ENCODE measurements around the gene LARGE1.

DNA sequence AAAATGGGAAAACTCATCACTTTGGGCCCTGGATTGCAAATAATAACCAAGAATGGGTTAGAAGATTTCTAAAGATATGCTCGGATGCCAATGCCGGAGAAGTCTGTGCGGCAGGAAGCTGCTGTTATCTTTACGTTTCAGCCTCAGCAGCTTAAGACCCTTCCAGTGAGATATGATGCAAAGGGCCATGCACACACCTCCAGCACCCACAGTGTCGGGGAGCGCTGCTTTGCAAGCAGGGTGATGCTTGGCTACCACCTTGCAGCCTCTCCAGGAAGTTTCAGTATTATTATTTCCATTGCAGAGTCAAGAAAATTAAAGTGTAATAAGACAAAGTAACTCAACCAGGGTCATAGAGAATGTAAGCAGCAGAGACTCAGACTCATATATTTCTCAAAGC is 37.3 kb downstream of the LARGE1 start:
- TF ChIP-seq POLR2A (IDR thresholded peaks at IDR 0.05), result no peak
- TF ChIP-seq, protein P1, sequence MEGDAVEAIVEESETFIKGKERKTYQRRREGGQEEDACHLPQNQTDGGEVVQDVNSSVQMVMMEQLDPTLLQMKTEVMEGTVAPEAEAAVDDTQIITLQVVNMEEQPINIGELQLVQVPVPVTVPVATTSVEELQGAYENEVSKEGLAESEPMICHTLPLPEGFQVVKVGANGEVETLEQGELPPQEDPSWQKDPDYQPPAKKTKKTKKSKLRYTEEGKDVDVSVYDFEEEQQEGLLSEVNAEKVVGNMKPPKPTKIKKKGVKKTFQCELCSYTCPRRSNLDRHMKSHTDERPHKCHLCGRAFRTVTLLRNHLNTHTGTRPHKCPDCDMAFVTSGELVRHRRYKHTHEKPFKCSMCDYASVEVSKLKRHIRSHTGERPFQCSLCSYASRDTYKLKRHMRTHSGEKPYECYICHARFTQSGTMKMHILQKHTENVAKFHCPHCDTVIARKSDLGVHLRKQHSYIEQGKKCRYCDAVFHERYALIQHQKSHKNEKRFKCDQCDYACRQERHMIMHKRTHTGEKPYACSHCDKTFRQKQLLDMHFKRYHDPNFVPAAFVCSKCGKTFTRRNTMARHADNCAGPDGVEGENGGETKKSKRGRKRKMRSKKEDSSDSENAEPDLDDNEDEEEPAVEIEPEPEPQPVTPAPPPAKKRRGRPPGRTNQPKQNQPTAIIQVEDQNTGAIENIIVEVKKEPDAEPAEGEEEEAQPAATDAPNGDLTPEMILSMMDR (IDR thresholded peaks at IDR 0.05), result no peak

Data from uterus (tissue), 2 donors.